Stimulated activated effector memory CD8-positive, alpha-beta T cell treated with anti-CD3 and anti-CD28 coated beads, Interleukin-12 subunit alpha, Interleukin-12 subunit beta, amount 100 ng/mL, for 72 hours (primary cell): Measurements from ENCODE around the gene DYNC2LI1.
A peak's percentile ranks its signal among the peaks of the same experiment; 100 is the strongest.

Experiments used
- ATAC-seq: fragments of 150-1000 bp; cut with Tn5 transposase; 2 replicates; pipeline ENCODE4 v1.10.0; 2021
- DNase-seq, 2 donors: peaks; one replicate each; pipeline ENCODE4 v3.0.0; 2021 to 2022; ENCODE audit warnings: low spot score in 2 of 2
- H3K27ac Mint-ChIP-seq: one replicate; pipeline ENCODE4 v1.8.0; 2022; ENCODE audit warnings: mild to moderate bottlenecking, mixed read lengths
- H3K36me3 Mint-ChIP-seq: one replicate; pipeline ENCODE4 v1.8.0; 2022; ENCODE audit warnings: mild to moderate bottlenecking, mixed read lengths
- H3K4me1 Mint-ChIP-seq: one replicate; pipeline ENCODE4 v1.8.0; 2022; ENCODE audit warnings: mixed read lengths
- H3K4me3 Mint-ChIP-seq: one replicate; pipeline ENCODE4 v1.8.0; 2022; ENCODE audit warnings: mild to moderate bottlenecking, mixed read lengths
- H3K9me3 Mint-ChIP-seq: one replicate; pipeline ENCODE4 v1.8.0; 2022; ENCODE audit warnings: mixed read lengths

The DYNC2LI1 gene

GRCh38 chr2:43819491-43820163 is 45.8 kb downstream of the DYNC2LI1 start:
- DNase-seq = no peak
- no peak overlapping the region for H3K27ac Mint-ChIP-seq
- H3K9me3 Mint-ChIP-seq = peaks cover 3% of the 10 kb centered on the region
- H3K4me3 Mint-ChIP-seq = no peak overlapping the region
- ATAC-seq = no peak
- peaks cover 5% of the 10 kb centered on the region for H3K4me1 Mint-ChIP-seq
- H3K36me3 Mint-ChIP-seq = no peaks in the 10 kb centered on the region

DNA sequence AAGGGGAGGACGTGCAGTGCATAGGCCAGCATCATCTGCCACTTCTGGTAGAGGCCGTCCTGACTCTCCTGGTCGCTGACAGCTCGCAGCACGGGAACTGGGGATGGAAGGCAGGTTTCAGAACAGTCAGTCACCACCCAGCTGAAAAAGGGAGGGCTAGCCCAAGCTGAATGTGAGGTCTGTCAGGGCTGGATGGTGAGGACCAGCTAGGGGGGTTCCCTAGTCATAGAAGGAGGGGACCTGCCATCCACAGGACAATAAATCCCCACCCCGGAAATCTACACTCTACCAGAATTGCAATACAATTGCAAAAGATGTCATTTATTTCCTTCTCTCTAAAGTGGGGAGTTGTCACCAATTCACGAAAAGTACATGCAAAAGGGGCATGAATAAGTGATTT is 49.0 kb downstream of the DYNC2LI1 start:
- no peak for DNase-seq
- Mint-ChIP-seq H3K9me3 (no peaks in the 10 kb centered on the region), H3K27ac (no peak overlapping the region), H3K4me1 (no peaks in the 10 kb centered on the region), H3K36me3 (no peaks in the 10 kb centered on the region), H3K4me3 (no peak overlapping the region)
- no peak for ATAC-seq

GRCh38 chr2:43823751-43824150 is 49.9 kb downstream of the DYNC2LI1 start:
- Mint-ChIP-seq H3K9me3 (no peaks in the 10 kb centered on the region), H3K27ac (no peak overlapping the region), H3K36me3 (no peaks in the 10 kb centered on the region), H3K4me3 (no peak overlapping the region), H3K4me1 (no peaks in the 10 kb centered on the region)
- ATAC-seq = no peak
- DNase-seq = no peak

DNA sequence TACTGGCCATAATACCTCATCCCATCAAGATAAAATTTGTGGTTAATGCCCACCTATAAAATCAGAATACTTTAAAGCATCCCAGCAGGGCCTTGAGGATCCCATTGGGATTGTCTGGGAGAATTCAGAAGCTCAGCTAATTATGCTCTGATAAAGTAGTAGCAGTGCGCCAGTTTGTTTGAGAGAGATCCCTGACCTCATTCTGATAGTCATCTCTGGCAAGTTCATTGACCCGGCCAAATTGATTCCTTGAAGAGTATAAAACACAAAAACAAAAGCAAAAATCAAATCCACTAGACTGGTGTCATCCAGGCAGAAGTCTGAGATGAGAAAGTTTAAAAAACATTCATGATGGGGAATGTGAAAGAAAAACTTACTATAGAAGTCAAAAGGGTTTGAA is 50.7 kb downstream of the DYNC2LI1 start:
- ATAC-seq (no peak), DNase-seq (no peak)
- Mint-ChIP-seq H3K4me1 (no peaks in the 10 kb centered on the region), H3K4me3 (no peak overlapping the region), H3K36me3 (no peaks in the 10 kb centered on the region), H3K9me3 (no peaks in the 10 kb centered on the region), H3K27ac (no peak overlapping the region)

DNA sequence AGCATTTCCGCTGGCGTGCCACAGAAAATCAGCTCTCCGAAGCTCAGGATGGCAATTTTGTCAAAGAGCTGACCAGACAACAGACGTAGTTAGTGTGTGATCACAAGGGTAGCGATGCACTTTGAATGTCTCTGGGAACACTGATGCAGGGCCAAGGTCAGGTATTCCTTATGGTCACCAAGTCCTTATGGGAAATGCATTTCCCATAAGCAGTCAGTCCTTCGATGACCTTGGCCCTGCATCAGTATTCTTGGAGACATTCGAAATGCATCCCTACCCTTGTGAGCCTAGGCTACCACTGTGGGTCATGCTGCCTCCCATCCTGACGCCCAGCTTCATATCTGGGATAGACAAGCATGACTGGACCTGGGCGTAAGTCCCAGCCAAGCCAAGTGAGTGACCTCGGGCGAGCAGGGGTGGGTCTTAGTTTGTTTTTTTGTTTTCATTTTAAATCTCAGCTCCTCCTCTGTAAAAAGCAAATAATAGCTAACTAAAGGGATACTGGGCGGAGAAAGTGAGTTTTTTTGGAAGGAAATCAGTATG is 51.2 kb downstream of the DYNC2LI1 start:
- DNase-seq = no peak
- no peaks in the 10 kb centered on the region for H3K9me3 Mint-ChIP-seq

GRCh38 chr2:43825841-43826240 is 52.0 kb downstream of the DYNC2LI1 start:
- Mint-ChIP-seq H3K4me1 (no peaks in the 10 kb centered on the region), H3K9me3 (no peaks in the 10 kb centered on the region), H3K36me3 (no peaks in the 10 kb centered on the region), H3K4me3 (no peak overlapping the region), H3K27ac (no peak overlapping the region)
- ATAC-seq (no peak), DNase-seq (no peak)

More for the DNA sequence above, 51.2 kb downstream of the DYNC2LI1 start:
- H3K4me3 Mint-ChIP-seq = no peak overlapping the region
- no peaks in the 10 kb centered on the region for H3K4me1 Mint-ChIP-seq
- no peaks in the 10 kb centered on the region for H3K36me3 Mint-ChIP-seq
- no peak for ATAC-seq
- H3K27ac Mint-ChIP-seq = no peak overlapping the region

DNA sequence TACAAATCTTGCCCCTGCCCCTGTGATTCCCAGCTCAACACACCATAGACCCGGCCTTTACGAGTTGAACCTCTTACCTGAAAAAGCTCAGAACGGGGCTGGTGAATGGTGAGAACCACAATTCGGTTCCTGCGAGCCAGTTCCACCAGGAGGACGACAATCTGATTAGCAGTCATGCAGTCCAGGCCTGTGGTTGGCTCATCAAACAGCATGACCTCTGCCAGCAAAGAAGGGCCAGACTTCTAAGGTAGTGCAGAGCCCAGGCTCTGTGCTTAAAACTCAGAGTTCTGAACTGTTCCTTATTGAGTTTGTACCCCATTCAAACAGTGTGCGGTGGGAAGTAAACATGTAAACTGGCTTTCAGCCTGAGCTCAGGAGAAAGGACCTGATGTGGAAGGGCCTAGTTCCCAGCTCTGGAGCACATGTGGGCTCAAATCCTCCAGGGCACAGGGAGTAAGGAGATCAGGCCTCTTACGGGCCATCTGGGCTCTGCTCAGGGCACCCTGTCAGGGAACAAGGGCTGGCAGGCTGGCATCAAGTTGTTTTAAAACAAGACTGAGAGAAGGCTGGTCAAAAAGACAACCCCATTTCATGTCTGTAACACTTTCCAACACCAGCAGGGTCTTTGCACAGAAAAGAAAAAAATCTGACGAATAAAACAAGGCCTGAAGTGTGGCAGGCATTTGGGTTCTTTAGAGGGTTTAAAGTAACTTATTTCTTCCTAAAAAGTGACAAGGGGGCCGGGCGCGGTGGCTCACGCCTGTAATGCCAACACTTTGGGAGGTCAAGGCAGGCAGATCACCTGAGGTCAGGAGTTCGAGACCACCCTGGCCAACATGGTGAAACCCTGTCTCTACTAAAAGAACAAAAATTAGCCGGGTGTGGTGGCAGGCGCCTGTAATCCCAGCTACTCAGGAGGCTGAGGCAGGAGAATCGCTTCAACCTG is 52.7 kb downstream of the DYNC2LI1 start:
- no peak overlapping the region for H3K27ac Mint-ChIP-seq
- no peak overlapping the region for H3K4me3 Mint-ChIP-seq
- ATAC-seq = no peak
- no peak for DNase-seq
- no peaks in the 10 kb centered on the region for H3K9me3 Mint-ChIP-seq
- H3K4me1 Mint-ChIP-seq = peaks cover 5% of the 10 kb centered on the region
- no peaks in the 10 kb centered on the region for H3K36me3 Mint-ChIP-seq

DNA sequence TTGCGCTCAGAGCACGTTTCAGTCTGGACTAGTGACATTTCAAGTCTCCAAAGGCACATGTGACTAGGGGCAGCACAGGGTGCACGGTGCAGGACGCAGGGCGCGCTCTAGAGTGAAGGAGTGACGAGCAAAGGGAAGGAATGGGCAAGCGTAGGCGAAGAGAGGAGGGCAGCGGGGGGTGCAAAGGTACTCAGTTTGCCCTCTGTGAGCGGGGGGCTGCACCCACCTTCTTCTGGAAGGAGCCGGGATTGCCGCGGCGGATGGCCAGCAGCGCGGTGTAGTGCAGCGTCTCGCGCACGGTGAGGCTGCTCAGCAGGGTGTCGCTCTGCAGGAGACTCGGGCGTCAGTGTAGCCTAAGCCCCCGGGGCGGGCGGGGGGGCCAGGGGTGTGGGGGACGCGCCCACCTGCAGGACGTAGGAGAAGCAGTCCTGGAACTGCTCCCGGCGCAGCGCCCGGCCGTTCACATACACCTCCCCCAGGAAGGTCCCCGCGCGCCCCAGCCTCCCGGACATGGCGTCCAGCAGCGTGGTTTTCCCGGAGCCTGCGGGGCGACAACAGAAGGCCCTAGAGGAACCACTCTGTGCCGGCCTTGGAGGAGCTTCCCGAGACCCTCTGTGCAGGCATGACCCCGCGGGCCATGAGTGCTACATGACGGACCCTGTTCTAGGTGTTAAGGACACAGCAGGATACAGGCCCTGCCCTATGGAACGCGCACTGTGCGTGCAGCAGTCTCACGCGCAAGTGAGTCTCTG is 57.9 kb downstream of the DYNC2LI1 start:
- DNase-seq (no peak), ATAC-seq (peak; percentile 37)
- no peak overlapping the region for H3K27ac Mint-ChIP-seq
- no peaks in the 10 kb centered on the region for H3K36me3 Mint-ChIP-seq
- H3K4me1 Mint-ChIP-seq = peaks cover 6% of the 10 kb centered on the region
- H3K4me3 Mint-ChIP-seq = no peak overlapping the region
- H3K9me3 Mint-ChIP-seq = no peaks in the 10 kb centered on the region

- DNase-seq = no peak
- Mint-ChIP-seq H3K36me3 (no peaks in the 10 kb centered on the region), H3K4me3 (no peak overlapping the region), H3K4me1 (peaks cover 6% of the 10 kb centered on the region), H3K9me3 (no peaks in the 10 kb centered on the region), H3K27ac (no peak overlapping the region)
- ATAC-seq = no peak
These were observed 58.6 kb downstream of the DYNC2LI1 start for GRCh38 chr2:43832457-43832856.

DNA sequence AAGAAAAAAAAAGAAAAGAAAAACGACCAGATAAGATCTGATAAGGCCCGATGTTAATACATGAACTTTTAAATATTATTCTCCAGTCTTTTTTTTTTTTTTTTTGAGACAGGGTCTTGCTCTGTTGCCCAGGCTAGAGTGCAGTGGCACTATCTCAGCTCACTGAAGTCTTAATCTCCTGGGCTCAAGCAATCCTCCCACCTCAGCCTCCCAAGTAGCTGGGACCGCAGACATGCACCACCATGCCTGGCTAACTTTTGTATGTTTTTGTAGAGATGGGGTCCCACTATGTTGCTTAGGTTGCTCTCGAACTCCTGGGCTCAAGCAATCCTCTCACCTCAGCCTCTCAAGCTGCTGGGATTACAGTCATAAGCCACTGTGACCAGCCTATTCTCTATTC is 63.2 kb downstream of the DYNC2LI1 start:
- Mint-ChIP-seq H3K36me3 (no peaks in the 10 kb centered on the region), H3K27ac (no peak overlapping the region), H3K4me1 (no peaks in the 10 kb centered on the region), H3K9me3 (no peaks in the 10 kb centered on the region), H3K4me3 (no peak overlapping the region)
- ATAC-seq (no peak), DNase-seq (no peak)

GRCh38 chr2:43837831-43838559 is 64.2 kb downstream of the DYNC2LI1 start:
- ATAC-seq = no peak
- DNase-seq = peak in 1 of 2 donors; percentile 41
- no peaks in the 10 kb centered on the region for H3K36me3 Mint-ChIP-seq
- no peak overlapping the region for H3K4me3 Mint-ChIP-seq
- no peaks in the 10 kb centered on the region for H3K9me3 Mint-ChIP-seq
- no peak overlapping the region for H3K27ac Mint-ChIP-seq
- no peaks in the 10 kb centered on the region for H3K4me1 Mint-ChIP-seq

DNA sequence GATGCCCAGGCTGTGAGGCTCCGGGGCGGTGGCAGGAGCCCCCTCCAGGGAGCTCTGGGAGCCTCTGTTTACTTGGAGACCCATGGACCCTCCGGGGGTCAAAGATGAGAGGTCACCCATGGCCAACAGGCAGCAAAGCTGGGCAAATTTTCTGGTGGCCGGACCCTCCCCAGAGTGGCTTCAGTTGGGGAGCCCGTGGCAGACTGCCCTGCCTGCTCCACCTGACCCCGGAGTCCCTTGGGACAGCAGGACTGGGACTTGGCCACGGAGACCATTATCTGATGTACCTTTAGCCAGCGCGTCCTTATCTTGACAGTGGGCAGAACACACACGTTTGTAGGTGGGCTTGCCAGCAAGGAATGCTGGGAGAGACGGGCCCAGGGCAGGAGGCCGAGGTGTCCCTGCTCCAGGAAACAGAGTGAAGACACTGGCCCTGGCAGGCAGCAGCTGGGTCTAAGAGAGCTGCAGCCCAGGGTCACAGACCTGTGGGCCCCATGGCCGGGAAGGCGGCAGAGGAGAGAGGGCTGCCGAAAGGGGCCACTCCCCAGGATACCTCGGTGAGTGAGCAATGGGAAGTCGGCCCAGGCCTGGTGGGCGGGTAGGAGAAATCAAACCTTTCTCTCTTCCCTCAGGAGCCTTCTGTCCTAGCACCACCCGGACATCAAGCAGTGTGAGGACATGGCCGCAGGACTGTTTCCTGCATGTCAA is 64.9 kb downstream of the DYNC2LI1 start, which contains the start of the genes ABCG5 and ABCG8:
Gene ABCG5, minus strand, starts transcription at position 280 of the 708 bp plus-strand sequence. Its CDS starts 160 bp downstream, at position 120.
Gene ABCG8, plus strand, starts transcription at position 412 of the 708 bp plus-strand sequence. Its CDS starts 83 bp downstream, at position 495.
- no peaks in the 10 kb centered on the region for H3K4me1 Mint-ChIP-seq
- H3K9me3 Mint-ChIP-seq = no peaks in the 10 kb centered on the region
- DNase-seq = peak in 1 of 2 donors; percentile 32
- H3K27ac Mint-ChIP-seq = no peak within 1 kb of the TSS
- ATAC-seq = no peak
- H3K4me3 Mint-ChIP-seq = no peak within 1 kb of the TSS
- H3K36me3 Mint-ChIP-seq = no peaks in the 10 kb centered on the region

DNA sequence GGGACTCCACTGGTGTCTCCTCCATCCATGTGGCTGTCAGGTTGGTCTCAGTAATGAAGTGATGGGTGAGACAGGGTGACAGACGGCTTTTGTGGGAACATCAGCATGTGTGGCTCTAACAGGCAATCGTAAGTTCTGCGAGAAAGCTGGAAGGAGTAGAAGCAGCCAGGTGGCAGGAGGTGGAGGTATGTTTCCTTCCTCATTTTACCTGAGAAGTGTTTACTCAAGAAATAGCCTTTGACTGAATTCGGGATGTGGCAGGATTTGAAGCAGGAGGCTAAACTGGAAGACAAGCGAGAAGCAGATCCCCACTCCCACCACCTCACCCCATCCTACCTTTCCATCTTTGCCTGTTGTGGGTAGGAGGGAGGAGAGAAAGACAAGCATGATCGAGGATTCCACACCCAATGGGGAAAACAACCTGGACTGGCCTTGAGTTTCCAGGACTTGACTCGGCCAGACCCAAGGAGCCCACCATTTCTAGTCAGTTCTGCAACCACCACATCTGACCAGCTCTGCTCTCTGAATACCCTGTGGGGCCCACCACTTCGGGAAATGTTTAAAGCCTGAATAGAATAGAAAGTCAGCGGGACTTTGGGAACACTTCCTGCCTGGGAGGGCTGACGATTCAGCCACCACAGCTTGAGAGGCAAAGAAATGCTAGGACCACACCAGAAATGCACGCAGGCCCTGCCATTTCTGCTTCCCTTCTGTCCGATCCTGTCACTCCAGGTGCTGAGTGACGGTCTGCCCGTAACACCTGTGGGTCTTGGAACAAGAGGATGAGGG is 66.1 kb downstream of the DYNC2LI1 start:
- ATAC-seq (no peak), DNase-seq (peak in 1 of 2 donors; percentile 28)
- H3K36me3 Mint-ChIP-seq = no peaks in the 10 kb centered on the region
- no peak overlapping the region for H3K27ac Mint-ChIP-seq
- H3K9me3 Mint-ChIP-seq = no peaks in the 10 kb centered on the region
- H3K4me1 Mint-ChIP-seq = no peaks in the 10 kb centered on the region
- no peak overlapping the region for H3K4me3 Mint-ChIP-seq
